Measurements from ENCODE around the gene NPHP4.

The NPHP4 gene

DNA sequence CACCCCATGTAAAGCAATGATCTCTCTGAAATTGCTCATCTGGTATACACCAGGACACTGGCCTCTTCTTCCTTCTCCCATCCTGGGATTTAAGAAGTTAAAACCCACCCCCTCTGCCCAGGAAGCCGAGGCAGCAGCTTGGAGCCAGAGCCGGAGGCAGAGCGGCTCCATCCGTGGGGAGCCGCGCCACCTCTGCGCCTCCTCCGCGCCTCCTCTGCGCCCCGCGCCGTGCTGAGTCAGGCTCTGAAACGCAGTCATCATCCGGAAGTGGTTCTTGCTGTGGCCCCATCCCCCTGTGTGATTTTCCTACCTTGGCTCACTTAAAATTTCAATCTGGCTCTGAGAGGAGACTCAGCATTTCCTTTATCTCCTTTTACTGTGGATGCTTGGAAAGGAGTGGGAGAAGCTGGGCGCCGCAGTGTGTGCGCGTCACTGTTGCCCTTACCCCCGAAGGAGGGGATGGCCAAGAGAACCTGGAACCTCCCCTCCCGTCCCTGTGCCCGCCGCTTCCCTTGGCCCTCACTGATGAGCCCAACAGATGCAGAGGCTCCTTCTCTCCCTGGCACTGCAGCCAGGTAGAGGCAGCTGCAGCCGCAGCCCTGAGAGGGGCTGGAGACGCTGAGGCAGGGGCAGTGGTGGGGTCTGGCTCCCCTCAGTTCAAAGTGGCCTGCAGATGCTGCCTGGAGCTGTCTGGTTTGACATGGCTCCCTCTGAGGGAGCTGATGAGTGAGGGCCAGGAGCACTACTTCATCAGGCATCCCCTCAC lies 15.3 kb upstream of the NPHP4 start:
- DNase-seq (ENCODE audit: low read depth) = peak; percentile 4
- H3K4me3 ChIP-seq (ENCODE audit: low read depth, low read length) = no peak overlapping the region

GRCh38 chr1:6006882-6007281 lies 14.7 kb upstream of the NPHP4 start:
- DNase-seq (ENCODE audit: low read depth) = no peak
- H3K4me3 ChIP-seq (ENCODE audit: low read depth, low read length) = no peak overlapping the region

DNA sequence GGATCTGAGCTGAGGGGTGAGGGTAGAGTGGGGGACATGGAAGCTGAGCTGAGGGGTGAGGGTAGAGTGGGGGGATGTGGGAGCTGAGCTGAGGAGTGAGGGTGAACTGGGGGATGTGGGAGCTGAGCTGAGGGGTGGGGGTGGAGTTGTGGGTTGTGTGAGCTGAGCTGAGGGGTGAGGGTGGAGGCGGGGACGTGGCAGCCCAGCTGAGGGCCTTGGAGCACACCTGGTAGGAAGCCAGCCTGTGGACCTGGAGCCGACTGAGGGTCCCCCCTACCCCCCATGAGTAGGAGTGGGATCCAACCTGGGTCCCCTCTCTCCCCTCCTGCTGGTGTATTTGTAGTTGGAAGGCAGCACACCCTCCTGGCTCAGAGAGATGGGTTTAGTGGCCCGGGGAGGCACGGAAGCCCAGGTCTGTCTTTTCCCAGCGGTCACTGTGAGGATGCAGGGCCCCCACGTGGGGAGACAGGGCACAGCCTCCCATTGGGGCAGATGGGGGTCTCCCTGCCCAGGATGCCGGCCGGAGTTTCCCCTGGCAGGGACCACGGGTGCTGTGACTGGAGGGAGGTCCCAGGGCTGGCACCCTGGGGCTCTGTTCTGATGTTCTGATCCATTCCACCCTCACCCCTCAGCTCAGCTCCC lies 13.2 kb upstream of the NPHP4 start:
- no peak for DNase-seq (ENCODE audit: low read depth)
- H3K4me3 ChIP-seq (ENCODE audit: low read depth, low read length) = no peak overlapping the region

- DNase-seq (ENCODE audit: low read depth) = no peak
- no peak overlapping the region for H3K4me3 ChIP-seq (ENCODE audit: low read depth, low read length)
Measured at GRCh38 chr1:6004412-6005123, 12.3 kb upstream of the NPHP4 start.

GRCh38 chr1:6003568-6004411 lies 11.6 kb upstream of the NPHP4 start:
- no peak overlapping the region for H3K4me3 ChIP-seq (ENCODE audit: low read depth, low read length)
- DNase-seq (ENCODE audit: low read depth) = no peak

GRCh38 chr1:6002714-6003501 lies 10.7 kb upstream of the NPHP4 start:
- no peak overlapping the region for H3K4me3 ChIP-seq (ENCODE audit: low read depth, low read length)
- no peak for DNase-seq (ENCODE audit: low read depth)

GRCh38 chr1:6001992-6002576 lies 9.9 kb upstream of the NPHP4 start:
- no peak overlapping the region for H3K4me3 ChIP-seq (ENCODE audit: low read depth, low read length)
- DNase-seq (ENCODE audit: low read depth) = no peak

DNA sequence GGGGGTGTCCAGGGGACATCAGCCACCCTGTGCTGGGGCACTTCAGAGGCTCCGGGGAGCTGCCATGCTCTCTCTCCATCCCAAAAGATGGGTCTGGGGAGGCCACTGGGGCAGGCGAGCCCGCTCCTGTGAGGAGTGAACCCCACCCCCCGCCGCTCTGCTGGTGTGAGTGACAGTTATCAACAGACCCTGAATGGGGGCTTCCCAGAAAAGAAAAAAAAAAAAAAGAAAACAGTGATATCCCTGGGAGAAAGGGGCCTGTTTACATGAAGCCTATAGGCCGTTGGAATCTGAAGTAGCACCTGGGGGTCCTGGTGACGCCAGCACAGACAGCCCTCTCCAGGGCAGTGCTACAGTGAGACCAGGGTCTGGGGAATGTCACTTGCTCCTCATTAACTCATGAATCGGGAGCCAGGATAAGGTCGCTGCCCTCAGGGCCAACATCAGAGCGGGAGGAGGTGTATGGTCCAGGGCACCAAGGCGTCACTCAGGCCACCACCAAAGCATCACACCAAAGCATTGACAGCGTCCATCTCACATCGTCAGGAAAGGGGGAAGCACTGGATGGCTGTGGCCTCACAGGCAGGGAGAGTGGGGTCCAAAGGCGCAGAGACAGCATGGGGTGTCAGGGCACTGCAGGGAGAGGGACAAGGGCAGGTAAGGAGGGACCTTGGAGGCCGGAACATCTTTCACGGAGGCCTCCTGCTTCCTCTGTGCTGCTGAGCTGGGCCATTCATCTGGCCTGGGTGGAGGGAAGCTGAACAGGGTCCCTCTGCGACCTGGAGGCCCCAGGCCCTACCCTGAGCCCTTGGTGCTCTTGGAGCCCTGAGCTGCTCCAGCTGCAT lies 8.4 kb upstream of the NPHP4 start:
- DNase-seq (ENCODE audit: low read depth) = no peak
- no peak overlapping the region for H3K4me3 ChIP-seq (ENCODE audit: low read depth, low read length)

DNA sequence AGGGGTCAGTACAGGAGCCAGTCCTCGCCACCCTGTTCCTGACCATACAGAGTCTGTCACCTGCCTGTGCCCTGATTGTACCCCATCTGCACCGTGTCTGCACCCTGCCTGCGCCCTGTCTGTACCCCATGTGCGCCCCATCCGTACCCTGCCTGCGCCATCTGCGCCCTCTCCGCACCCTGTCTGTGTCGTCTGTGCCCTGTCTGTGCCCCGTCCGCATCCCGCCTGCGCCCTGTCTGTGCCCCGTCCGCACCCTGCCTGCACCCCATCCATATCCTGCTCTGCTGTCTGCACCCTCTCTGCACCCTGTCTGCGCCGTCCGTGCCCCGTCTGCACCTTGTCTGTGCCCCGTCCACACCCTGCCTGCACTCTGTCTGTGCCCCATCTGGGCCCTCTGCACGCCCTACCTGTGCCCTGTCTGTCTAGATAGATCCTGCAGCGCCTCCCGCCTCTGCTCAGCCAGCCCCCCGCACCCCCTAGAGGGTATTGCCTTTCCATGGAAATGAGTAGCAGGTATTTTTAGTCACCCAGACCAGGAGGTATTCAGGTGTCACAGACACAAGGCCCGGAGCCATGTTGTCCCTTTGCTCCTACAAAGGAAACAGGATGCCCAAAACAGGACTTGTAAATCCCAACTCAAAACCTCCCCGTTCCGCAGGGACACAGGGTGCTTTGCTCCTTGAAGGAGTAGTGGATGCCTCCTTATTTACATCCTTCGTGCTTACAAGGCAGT lies 7.7 kb upstream of the NPHP4 start:
- DNase-seq (ENCODE audit: low read depth) = no peak
- H3K4me3 ChIP-seq (ENCODE audit: low read depth, low read length) = no peak overlapping the region

DNA sequence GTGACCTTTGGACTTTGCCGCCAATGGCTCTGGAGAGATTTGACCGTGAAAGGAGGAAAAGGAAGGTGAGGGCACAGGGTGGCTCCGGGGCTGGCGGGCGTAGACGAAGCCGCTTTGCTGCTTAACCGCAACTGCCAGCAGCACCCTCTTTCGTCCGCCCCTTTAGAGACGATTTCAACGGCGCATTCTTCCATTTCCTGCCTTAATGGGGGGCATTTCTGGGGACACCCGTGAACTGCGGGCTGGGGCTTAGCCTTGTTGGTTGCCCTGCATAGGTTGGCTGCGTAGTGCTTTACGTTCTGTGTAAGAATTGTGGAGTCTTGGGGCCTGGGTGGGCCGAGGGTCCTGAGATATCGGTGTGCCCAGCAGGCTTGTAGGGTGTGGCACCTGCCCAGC lies 6.7 kb upstream of the NPHP4 start:
- H3K4me3 ChIP-seq (ENCODE audit: low read depth, low read length) = no peak overlapping the region
- no peak for DNase-seq (ENCODE audit: low read depth)

- no peak for DNase-seq (ENCODE audit: low read depth)
- H3K4me3 ChIP-seq (ENCODE audit: low read depth, low read length) = no peak overlapping the region
Measured at GRCh38 chr1:5998051-5998905, 6.1 kb upstream of the NPHP4 start.

DNA sequence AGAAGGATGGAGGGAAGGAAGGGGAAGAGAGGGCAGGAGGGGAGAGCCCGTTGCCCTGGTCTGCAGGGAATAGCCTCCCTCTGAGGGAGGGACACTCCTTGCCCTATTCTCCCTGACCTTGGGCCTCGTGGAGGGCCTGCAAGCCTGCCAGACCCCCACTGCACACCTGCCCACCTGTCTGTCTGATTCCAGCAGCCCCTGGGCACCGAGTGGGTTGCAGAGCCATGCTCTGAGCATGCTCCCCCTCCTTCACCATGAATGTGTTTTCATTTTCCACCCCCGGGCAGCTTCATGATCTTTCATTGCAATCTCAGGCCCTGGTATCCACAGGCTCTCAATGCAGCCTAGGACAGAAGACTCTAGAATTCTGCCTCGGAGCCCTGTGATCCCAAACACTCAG lies 5.1 kb upstream of the NPHP4 start:
- no peak overlapping the region for H3K4me3 ChIP-seq (ENCODE audit: low read depth, low read length)
- DNase-seq (ENCODE audit: low read depth) = no peak

GRCh38 chr1:5996641-5997270 lies 4.5 kb upstream of the NPHP4 start:
- DNase-seq (ENCODE audit: low read depth) = no peak
- no peak overlapping the region for H3K4me3 ChIP-seq (ENCODE audit: low read depth, low read length)

DNA sequence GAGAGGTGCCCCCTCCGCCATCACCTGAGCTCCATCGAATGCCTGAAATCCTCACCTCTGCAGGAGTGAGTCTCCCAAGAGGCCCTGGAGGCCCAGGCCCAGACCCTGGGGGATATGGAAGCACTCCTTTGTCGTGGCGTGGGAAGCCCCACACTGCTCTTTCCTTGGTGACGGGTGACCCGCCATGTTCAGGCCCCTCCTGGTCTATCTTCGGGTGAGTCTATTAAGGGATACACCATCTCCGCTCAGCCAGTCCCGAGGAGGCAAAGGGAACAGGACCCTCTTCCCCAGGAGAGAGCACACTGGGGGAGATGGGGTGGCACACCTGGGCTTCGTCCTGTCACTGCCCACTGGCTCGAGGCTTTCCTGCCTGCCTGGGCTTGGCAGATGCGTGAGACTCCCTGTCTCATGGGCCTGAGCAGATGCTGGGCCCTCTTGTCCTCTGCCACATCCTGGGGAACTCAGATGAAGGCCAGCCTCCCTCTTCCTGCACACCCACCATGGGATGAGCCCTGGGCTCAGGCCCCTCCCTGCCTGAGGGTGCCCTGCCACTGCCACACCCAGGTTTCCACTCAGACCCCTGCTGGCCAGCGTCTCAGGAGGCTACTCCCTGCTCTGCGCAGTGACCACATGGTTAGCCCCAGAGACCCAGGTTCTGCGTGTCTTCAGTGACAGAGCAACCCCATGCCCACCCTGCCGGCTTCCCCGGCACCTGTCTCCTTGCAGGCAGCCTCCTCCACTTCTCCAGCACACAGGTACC lies 3.8 kb upstream of the NPHP4 start:
- no peak for DNase-seq (ENCODE audit: low read depth)
- H3K4me3 ChIP-seq (ENCODE audit: low read depth, low read length) = no peak overlapping the region
